ENCODE data around the gene ZNF169.

GRCh38 chr9:94222870-94223269, 36.2 kb upstream of the ZNF169 start:
- TF ChIP-seq, protein P1, sequence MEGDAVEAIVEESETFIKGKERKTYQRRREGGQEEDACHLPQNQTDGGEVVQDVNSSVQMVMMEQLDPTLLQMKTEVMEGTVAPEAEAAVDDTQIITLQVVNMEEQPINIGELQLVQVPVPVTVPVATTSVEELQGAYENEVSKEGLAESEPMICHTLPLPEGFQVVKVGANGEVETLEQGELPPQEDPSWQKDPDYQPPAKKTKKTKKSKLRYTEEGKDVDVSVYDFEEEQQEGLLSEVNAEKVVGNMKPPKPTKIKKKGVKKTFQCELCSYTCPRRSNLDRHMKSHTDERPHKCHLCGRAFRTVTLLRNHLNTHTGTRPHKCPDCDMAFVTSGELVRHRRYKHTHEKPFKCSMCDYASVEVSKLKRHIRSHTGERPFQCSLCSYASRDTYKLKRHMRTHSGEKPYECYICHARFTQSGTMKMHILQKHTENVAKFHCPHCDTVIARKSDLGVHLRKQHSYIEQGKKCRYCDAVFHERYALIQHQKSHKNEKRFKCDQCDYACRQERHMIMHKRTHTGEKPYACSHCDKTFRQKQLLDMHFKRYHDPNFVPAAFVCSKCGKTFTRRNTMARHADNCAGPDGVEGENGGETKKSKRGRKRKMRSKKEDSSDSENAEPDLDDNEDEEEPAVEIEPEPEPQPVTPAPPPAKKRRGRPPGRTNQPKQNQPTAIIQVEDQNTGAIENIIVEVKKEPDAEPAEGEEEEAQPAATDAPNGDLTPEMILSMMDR (IDR thresholded peaks at IDR 0.05) = no peak
- TF ChIP-seq POLR2A (IDR thresholded peaks at IDR 0.05) = no peak
- no peak for TF ChIP-seq POLR2AphosphoS5 (IDR thresholded peaks at IDR 0.05; ENCODE audit: insufficient read depth in 1 of 2, low read depth in 1 of 2)

Data from vagina (tissue), 2 donors.